Mesenchymal stem cell (in vitro differentiated cells and primary cell): ENCODE results near the gene PRRT1B.

ENCODE experiments used
- DNase-seq: peaks from one replicate; pipeline ENCODE4 v3.0.0-alpha.2; 2013
- H2AFZ ChIP-seq: one replicate; pipeline ENCODE4 v1.6.1; 2013; ENCODE audit warnings: low read depth, mild to moderate bottlenecking, control low read depth, inconsistent platforms, low read length, moderate library complexity
- H2AK5ac ChIP-seq: 2 replicates; pipeline ENCODE4 v1.6.1; 2013; ENCODE audit warnings: low read length, moderate library complexity, mild to moderate bottlenecking, inconsistent platforms; ENCODE audit not compliant: severe bottlenecking
- H2BK120ac ChIP-seq: one replicate; pipeline ENCODE4 v1.6.1; 2013; ENCODE audit warnings: low read depth, mild to moderate bottlenecking, inconsistent platforms, low read length, moderate library complexity
- H2BK12ac ChIP-seq, 2 experiments: one replicate each; pipeline ENCODE4 v1.6.1; 2013; ENCODE audit warnings: inconsistent platforms in 2 of 2, low read length in 2 of 2, mild to moderate bottlenecking in 2 of 2, moderate library complexity in 2 of 2, control low read depth in 1 of 2
- H2BK15ac ChIP-seq: one replicate; pipeline ENCODE4 v1.6.1; 2013; ENCODE audit warnings: mild to moderate bottlenecking, low read depth, inconsistent platforms; ENCODE audit not compliant: poor library complexity, severe bottlenecking
- H2BK5ac ChIP-seq: 2 replicates; pipeline ENCODE4 v1.6.1; 2013; ENCODE audit warnings: low read depth, mild to moderate bottlenecking, low read length, control low read depth, inconsistent platforms; ENCODE audit not compliant: poor library complexity, severe bottlenecking
- H3K14ac ChIP-seq, 2 experiments: one replicate each; pipeline ENCODE4 v1.6.1; 2013; ENCODE audit warnings: inconsistent platforms in 2 of 2, low read length in 2 of 2, control low read depth in 1 of 2, mild to moderate bottlenecking in 1 of 2, moderate library complexity in 1 of 2
- H3K18ac ChIP-seq, 2 experiments: one replicate each; pipeline ENCODE4 v1.6.1; 2013; ENCODE audit warnings: inconsistent platforms in 2 of 2, low read length in 2 of 2, control low read depth in 1 of 2, low read depth in 1 of 2, mild to moderate bottlenecking in 1 of 2
- H3K23ac ChIP-seq, 2 experiments: one replicate each; pipeline ENCODE4 v1.6.1; 2013; ENCODE audit warnings: inconsistent platforms in 2 of 2, low read length in 2 of 2, mild to moderate bottlenecking in 2 of 2, moderate library complexity in 2 of 2, control low read depth in 1 of 2
- H3K27ac ChIP-seq: 2 replicates; pipeline ENCODE4 v1.5.1; 2013; ENCODE audit warnings: mild to moderate bottlenecking, moderate library complexity, low read length, control low read depth, inconsistent platforms; ENCODE audit not compliant: poor library complexity, severe bottlenecking
- H3K27me3 ChIP-seq, 2 experiments: 2 replicates each; pipeline versions ENCODE4 v1.6.1 to v1.7.0; 2013; ENCODE audit warnings: low read length in 2 of 2, mild to moderate bottlenecking in 2 of 2, moderate library complexity in 2 of 2, control low read depth in 1 of 2, inconsistent platforms in 1 of 2; ENCODE audit not compliant: control insufficient read depth in 1 of 2, insufficient read depth in 1 of 2
- H3K36me3 ChIP-seq, 2 experiments: 2 replicates each; pipeline versions ENCODE4 v1.6.1 to v1.7.0; 2013; ENCODE audit warnings: low read length in 2 of 2, control low read depth in 1 of 2, inconsistent platforms in 1 of 2, low read depth in 1 of 2, mild to moderate bottlenecking in 1 of 2; ENCODE audit not compliant: insufficient read depth in 2 of 2, control insufficient read depth in 1 of 2
- H3K4ac ChIP-seq, 2 experiments: one replicate each; pipeline ENCODE4 v1.6.1; 2013; ENCODE audit warnings: inconsistent platforms in 2 of 2, low read length in 2 of 2, mild to moderate bottlenecking in 2 of 2, moderate library complexity in 2 of 2, control low read depth in 1 of 2, low read depth in 1 of 2
- H3K4me1 ChIP-seq: 2 replicates; pipeline ENCODE4 v1.6.1; 2013; ENCODE audit warnings: low read depth, low read length, control low read depth; ENCODE audit not compliant: control insufficient read depth, insufficient read depth
- H3K4me2 ChIP-seq: 2 replicates; pipeline ENCODE4 v1.6.1; 2013; ENCODE audit warnings: low read length, mild to moderate bottlenecking, inconsistent platforms; ENCODE audit not compliant: poor library complexity, severe bottlenecking
- H3K4me3 ChIP-seq, 2 experiments: 2 replicates each; pipeline versions ENCODE4 v1.5.1 to v1.7.0; 2013; ENCODE audit warnings: low read length in 2 of 2, mild to moderate bottlenecking in 2 of 2, control low read depth in 1 of 2, low read depth in 1 of 2; ENCODE audit not compliant: insufficient read depth in 1 of 2
- H3K79me1 ChIP-seq: replicated peaks from 2 replicates; pipeline ENCODE4 v1.6.1; 2013; ENCODE audit warnings: mild to moderate bottlenecking, control low read depth, low read length, inconsistent platforms; ENCODE audit not compliant: poor library complexity, severe bottlenecking
- H3K9ac ChIP-seq: 2 replicates; pipeline ENCODE4 v1.7.0; 2013; ENCODE audit warnings: mild to moderate bottlenecking, low read length, moderate library complexity
- H3K9me3 ChIP-seq: 2 replicates; pipeline ENCODE4 v1.7.0; 2013; ENCODE audit warnings: mild to moderate bottlenecking, low read length; ENCODE audit not compliant: control insufficient read depth
- H4K8ac ChIP-seq: one replicate; pipeline ENCODE4 v1.6.1; 2013; ENCODE audit warnings: inconsistent platforms, mild to moderate bottlenecking, low read length, moderate library complexity
- H4K91ac ChIP-seq: one replicate; pipeline ENCODE4 v1.6.1; 2013; ENCODE audit warnings: mild to moderate bottlenecking, low read length, inconsistent platforms
- WGBS: methylation state at CpG from one replicate; pipeline ENCODE4 v1.1.7; 2013; ENCODE audit warnings: mixed read lengths; 5-methylcytosine and 5-hydroxymethylcytosine counted together

The PRRT1B gene

DNA sequence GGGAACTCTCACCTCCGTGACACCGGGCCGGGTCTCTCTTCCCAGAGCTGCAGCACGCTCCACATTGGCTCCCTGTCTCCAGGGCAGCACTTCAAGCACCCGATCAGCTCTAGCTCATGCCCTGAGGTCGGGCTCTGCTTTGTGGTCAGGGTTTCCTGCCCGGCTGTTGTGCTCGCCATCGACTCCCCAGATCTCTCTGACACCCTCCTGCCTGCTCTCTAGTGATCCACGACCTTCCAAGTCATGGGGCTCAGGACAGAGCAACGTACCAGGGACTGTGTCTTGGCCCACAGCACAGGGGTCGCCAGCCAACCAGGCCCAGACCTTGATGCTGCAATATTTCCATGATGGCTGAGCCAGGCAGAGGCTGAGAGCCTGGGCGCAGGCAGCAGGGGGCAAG lies 45.1 kb downstream of the PRRT1B start:
- Histone ChIP-seq H3K36me3 (peaks cover 60 to 71% of the 10 kb centered on the region in 2 experiments), H3K4me2 (no peak overlapping the region), H3K9me3 (no peaks in the 10 kb centered on the region), H3K4ac (no peak overlapping the region), H2AK5ac (no peak overlapping the region), H3K27me3 (no peaks in the 10 kb centered on the region), H3K4me3 (peak overlapping the region in 1 of 2 experiments; percentile 3), H3K18ac (no peak overlapping the region), H3K23ac (no peak overlapping the region), H3K14ac (no peak overlapping the region), H3K79me1 (no peaks in the 10 kb centered on the region), H2BK120ac (no peak overlapping the region), H4K91ac (no peak overlapping the region), H2AFZ (no peak overlapping the region), H3K4me1 (peaks cover 20% of the 10 kb centered on the region), H2BK5ac (no peak overlapping the region), H2BK15ac (no peak overlapping the region), H2BK12ac (no peak overlapping the region), H4K8ac (no peak overlapping the region), H3K9ac (no peak overlapping the region), H3K27ac (no peak overlapping the region)
- DNase-seq = no peak
- 92% methylated on average over 13 of the region's 13 CpGs for WGBS

DNA sequence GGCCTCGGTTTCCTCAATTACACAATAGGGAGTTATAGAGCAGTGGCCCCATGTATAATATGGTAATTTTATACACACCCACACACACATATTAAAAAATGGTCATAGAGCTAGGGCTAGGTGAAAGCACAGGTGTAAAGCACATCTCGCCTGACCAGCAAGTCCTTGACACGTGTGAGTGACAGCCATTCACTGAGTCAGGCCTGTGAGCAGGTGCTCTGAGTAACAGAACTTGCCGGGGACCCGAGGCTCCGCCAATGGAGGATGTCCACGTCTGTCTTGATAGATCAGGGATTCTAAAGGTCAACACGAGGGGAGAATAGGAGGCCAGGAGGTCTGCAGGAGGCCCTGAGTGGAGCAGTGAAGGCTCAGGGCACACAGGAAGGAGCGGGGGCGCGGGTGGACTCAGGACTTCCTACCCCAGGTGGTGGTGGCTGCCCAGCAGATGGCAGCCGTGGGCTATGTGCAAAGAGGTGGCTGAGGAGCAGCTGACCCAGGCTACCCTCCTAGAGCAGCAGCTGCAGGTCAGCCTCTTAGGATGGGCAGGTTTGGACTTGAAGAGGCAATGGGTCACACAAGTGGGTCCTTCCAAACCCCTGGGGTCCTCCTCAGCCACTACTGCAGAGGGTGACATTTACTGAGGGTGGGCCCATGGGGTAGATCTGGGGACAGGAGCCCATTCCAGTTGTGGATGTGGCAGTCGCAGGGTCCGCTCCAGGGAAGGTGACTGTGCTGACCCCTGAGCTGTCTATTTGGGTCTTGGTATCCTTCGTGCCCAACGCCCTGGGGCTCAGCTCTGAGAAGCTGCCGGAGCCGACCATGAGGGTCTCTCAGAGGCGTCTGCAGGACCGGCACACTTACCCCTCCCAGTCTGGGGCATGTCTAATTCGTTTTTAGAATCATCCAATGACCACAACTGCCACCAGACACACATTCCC lies 45.9 kb downstream of the PRRT1B start:
- H3K23ac ChIP-seq = no peak overlapping the region
- peaks cover 65 to 76% of the 10 kb centered on the region in 2 experiments for H3K36me3 ChIP-seq
- no peak overlapping the region for H2BK12ac ChIP-seq
- peak overlapping the region in 1 of 2 experiments; percentile 35 for H3K18ac ChIP-seq
- H3K27ac ChIP-seq = no peak overlapping the region
- no peak overlapping the region for H2AK5ac ChIP-seq
- 79% methylated on average over 19 of the region's 21 CpGs for WGBS
- H3K9ac ChIP-seq = no peak overlapping the region
- H2BK15ac ChIP-seq = no peak overlapping the region
- H2BK5ac ChIP-seq = no peak overlapping the region
- no peaks in the 10 kb centered on the region for H3K79me1 ChIP-seq
- peaks cover 22% of the 10 kb centered on the region for H3K4me1 ChIP-seq
- H2BK120ac ChIP-seq = no peak overlapping the region
- no peak overlapping the region for H4K91ac ChIP-seq
- no peak overlapping the region for H2AFZ ChIP-seq
- peak; percentile 77 for DNase-seq
- H3K4me3 ChIP-seq = no peak overlapping the region
- no peaks in the 10 kb centered on the region for H3K9me3 ChIP-seq
- no peak overlapping the region for H3K14ac ChIP-seq
- no peak overlapping the region for H3K4ac ChIP-seq
- H4K8ac ChIP-seq = peak overlapping the region; percentile 48
- no peak overlapping the region for H3K4me2 ChIP-seq
- H3K27me3 ChIP-seq = no peaks in the 10 kb centered on the region

- H3K9me3 ChIP-seq = no peaks in the 10 kb centered on the region
These were observed 46.5 kb downstream of the PRRT1B start for GRCh38 chr9:131591845-131592208.

GRCh38 chr9:131593091-131593820 lies 47.9 kb downstream of the PRRT1B start:
- Histone ChIP-seq H4K8ac (no peak overlapping the region), H3K27me3 (no peaks in the 10 kb centered on the region), H2BK5ac (no peak overlapping the region), H2BK120ac (no peak overlapping the region), H3K4ac (no peak overlapping the region), H3K79me1 (no peaks in the 10 kb centered on the region), H3K14ac (no peak overlapping the region), H3K23ac (no peak overlapping the region), H3K4me2 (no peak overlapping the region), H3K9ac (no peak overlapping the region), H3K27ac (no peak overlapping the region), H3K9me3 (no peaks in the 10 kb centered on the region), H4K91ac (no peak overlapping the region), H2AFZ (no peak overlapping the region), H3K36me3 (peaks cover 73 to 85% of the 10 kb centered on the region in 2 experiments), H3K4me3 (no peak overlapping the region), H2BK15ac (no peak overlapping the region), H3K18ac (no peak overlapping the region), H2AK5ac (no peak overlapping the region), H3K4me1 (peaks cover 22% of the 10 kb centered on the region), H2BK12ac (no peak overlapping the region)
- 91% methylated on average over 9 of the region's 15 CpGs for WGBS
- DNase-seq = peak; percentile 20

More at GRCh38 chr9:131591845-131592208, 46.5 kb downstream of the PRRT1B start:
- Histone ChIP-seq H3K36me3 (peaks cover 72 to 83% of the 10 kb centered on the region in 2 experiments), H2BK120ac (no peak overlapping the region), H2BK12ac (no peak overlapping the region), H3K9ac (no peak overlapping the region), H3K23ac (no peak overlapping the region), H3K27ac (no peak overlapping the region), H4K91ac (no peak overlapping the region), H3K27me3 (no peaks in the 10 kb centered on the region), H3K4me3 (no peak overlapping the region), H2AK5ac (no peak overlapping the region), H3K4me1 (peaks cover 22% of the 10 kb centered on the region), H3K14ac (no peak overlapping the region), H3K79me1 (no peaks in the 10 kb centered on the region), H2BK15ac (no peak overlapping the region), H4K8ac (no peak overlapping the region), H3K18ac (no peak overlapping the region), H2BK5ac (no peak overlapping the region), H2AFZ (no peak overlapping the region), H3K4ac (no peak overlapping the region), H3K4me2 (no peak overlapping the region)
- 82% methylated on average over 4 of the region's 6 CpGs for WGBS
- no peak for DNase-seq
